ENCODE measurements around the gene ZNF362. TPM values are rescaled to one million over a fixed set of nuclear protein-coding genes. Genes with fewer than 3 reads are reported as not detected.

ZNF362 gene
- total and polyA plus RNA-seq, 2 experiments from 2014 or later = 9.7 to 26.0 TPM

DNA sequence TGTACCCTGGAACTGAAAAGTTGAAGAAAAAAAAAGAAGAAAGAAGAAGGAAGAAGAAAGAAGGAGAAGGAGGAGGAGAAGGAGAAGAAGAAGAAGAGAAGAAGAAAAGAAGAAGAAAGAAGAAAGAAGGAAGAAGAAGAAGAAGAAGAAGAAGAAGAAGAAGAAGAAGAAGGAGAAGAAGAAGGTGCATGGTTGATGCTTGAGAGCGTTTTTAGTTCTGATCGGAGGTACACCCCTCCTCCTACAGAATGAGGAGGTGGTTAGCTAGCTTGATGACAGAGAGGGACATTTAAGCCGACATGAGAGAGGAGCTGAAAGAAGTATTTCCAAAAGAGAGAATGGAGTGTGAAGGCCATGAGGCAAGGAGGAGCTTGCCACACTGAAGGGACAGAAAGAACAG lies 5.6 kb upstream of the ZNF362 start:
- no peak for TF ChIP-seq EZH2phosphoT487 (IDR thresholded peaks at IDR 0.05; ENCODE audit: insufficient read depth, low read depth)
- TF ChIP-seq EZH2 (IDR thresholded peaks at IDR 0.05; ENCODE audit: insufficient read depth, poor library complexity, severe bottlenecking) = no peak
- Histone ChIP-seq H3F3A (ENCODE audit: insufficient read depth) (peaks cover 5% of the 10 kb centered on the region; the same call in 1 of the 2 replicates), H3K36me3 (ENCODE audit: low read depth) (no peaks in the 10 kb centered on the region), H3K79me2 (ENCODE audit: insufficient read depth) (no peaks in the 10 kb centered on the region), H3K9me2 (ENCODE audit: insufficient read depth) (no peaks in the 10 kb centered on the region), H4K20me1 (ENCODE audit: insufficient read depth) (no peaks in the 10 kb centered on the region), H3K4me2 (ENCODE audit: unreplicated experiment) (no peak overlapping the region), H3K9me3 (ENCODE audit: low read depth) (no peaks in the 10 kb centered on the region), H3K4me1 (ENCODE audit: insufficient read depth) (no peaks in the 10 kb centered on the region), H3K27me3 (replicated peaks; ENCODE audit: insufficient read depth) (peaks cover 26% of the 10 kb centered on the region), H2AFZ (no peak overlapping the region), H3K27ac (no peak overlapping the region), H3K4me3 (no peak overlapping the region), H3K9ac (no peak overlapping the region)
- WGBS, 2 experiments (ENCODE audit: low coverage in 1 of 2, low lambda C conversion rate in 2 of 2, missing lambda C conversion rate in 2 of 2) = 69 to 71% methylated on average over 3 of the region's 3 CpGs
- in situ Hi-C loops (cut with MboI) = no loop called here
- DNase-seq = no peak

DNA sequence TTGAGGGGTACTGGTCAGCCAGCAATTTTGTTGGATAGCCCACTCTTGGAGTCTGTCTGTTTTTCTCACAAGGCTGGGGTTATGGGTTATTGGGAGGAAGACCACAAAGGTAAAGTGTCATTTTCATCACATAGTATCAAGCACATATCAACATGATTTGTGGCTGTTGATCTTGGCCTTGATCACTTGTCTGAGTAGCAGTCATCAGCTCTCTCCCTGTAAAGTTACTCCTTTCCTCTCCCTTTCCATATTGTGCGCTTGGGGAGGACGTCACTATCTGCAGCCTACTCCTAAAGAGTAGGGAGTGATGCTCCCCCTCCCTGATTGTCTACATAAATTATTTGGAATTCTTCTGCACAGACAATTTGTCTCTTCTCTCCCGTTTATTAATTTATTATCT lies 1.8 kb upstream of the ZNF362 start:
- in situ Hi-C loops (cut with MboI) = no loop called here
- no peak overlapping the region for H3K4me3 ChIP-seq
- no peak overlapping the region for H3K4me2 ChIP-seq (ENCODE audit: unreplicated experiment)
- 59 to 67% methylated on average over 3 of the region's 3 CpGs for WGBS, 2 experiments (ENCODE audit: low coverage in 1 of 2, low lambda C conversion rate in 2 of 2, missing lambda C conversion rate in 2 of 2)
- DNase-seq = no peak
- no peak overlapping the region for H2AFZ ChIP-seq
- no peak overlapping the region for H3K9ac ChIP-seq
- H3K27ac ChIP-seq = no peak overlapping the region
- no peaks in the 10 kb centered on the region for H3K36me3 ChIP-seq (ENCODE audit: low read depth)
- no peak for TF ChIP-seq EZH2phosphoT487 (IDR thresholded peaks at IDR 0.05; ENCODE audit: insufficient read depth, low read depth)
- TF ChIP-seq EZH2 (IDR thresholded peaks at IDR 0.05; ENCODE audit: insufficient read depth, poor library complexity, severe bottlenecking) = no peak
- no peaks in the 10 kb centered on the region for H3K9me2 ChIP-seq (ENCODE audit: insufficient read depth)
- H3K27me3 ChIP-seq (replicated peaks; ENCODE audit: insufficient read depth) = peaks cover 11% of the 10 kb centered on the region
- peaks cover 8% of the 10 kb centered on the region for H3K4me1 ChIP-seq (ENCODE audit: insufficient read depth)
- peaks cover 10% of the 10 kb centered on the region; the same call in 1 of the 2 replicates for H3F3A ChIP-seq (ENCODE audit: insufficient read depth)
- H4K20me1 ChIP-seq (ENCODE audit: insufficient read depth) = no peaks in the 10 kb centered on the region
- H3K79me2 ChIP-seq (ENCODE audit: insufficient read depth) = peaks cover 26% of the 10 kb centered on the region
- no peaks in the 10 kb centered on the region for H3K9me3 ChIP-seq (ENCODE audit: low read depth)

GRCh38 chr1:33255347-33256220 lies 708 bp upstream of the ZNF362 start:
- in situ Hi-C loops (cut with MboI) = no loop called here
- Histone ChIP-seq H3K79me2 (ENCODE audit: insufficient read depth) (peaks cover 37% of the 10 kb centered on the region), H3K4me3 (peak overlapping the region; percentile 68), H4K20me1 (ENCODE audit: insufficient read depth) (no peaks in the 10 kb centered on the region), H3K9me2 (ENCODE audit: insufficient read depth) (no peaks in the 10 kb centered on the region), H3K9me3 (ENCODE audit: low read depth) (no peaks in the 10 kb centered on the region), H3K4me2 (ENCODE audit: unreplicated experiment) (peak overlapping the region; percentile 53), H3K9ac (peak overlapping the region; percentile 85), H2AFZ (peak overlapping the region; percentile 84), H3K27ac (peak overlapping the region; percentile 62), H3F3A (ENCODE audit: insufficient read depth) (peaks cover 10% of the 10 kb centered on the region; the same call in 1 of the 2 replicates), H3K36me3 (ENCODE audit: low read depth) (no peaks in the 10 kb centered on the region), H3K4me1 (ENCODE audit: insufficient read depth) (peaks cover 8% of the 10 kb centered on the region), H3K27me3 (replicated peaks; ENCODE audit: insufficient read depth) (peaks cover 4% of the 10 kb centered on the region; the same call in 1 of the 2 replicates)
- DNase-seq = peak; percentile 73
- TF ChIP-seq EZH2 (IDR thresholded peaks at IDR 0.05; ENCODE audit: insufficient read depth, poor library complexity, severe bottlenecking) (no peak), EZH2phosphoT487 (IDR thresholded peaks at IDR 0.05; ENCODE audit: insufficient read depth, low read depth) (no peak)
- 14 to 18% methylated on average over 31 to 48 of the region's 70 CpGs for WGBS, 2 experiments (ENCODE audit: low coverage in 1 of 2, low lambda C conversion rate in 2 of 2, missing lambda C conversion rate in 2 of 2)

DNA sequence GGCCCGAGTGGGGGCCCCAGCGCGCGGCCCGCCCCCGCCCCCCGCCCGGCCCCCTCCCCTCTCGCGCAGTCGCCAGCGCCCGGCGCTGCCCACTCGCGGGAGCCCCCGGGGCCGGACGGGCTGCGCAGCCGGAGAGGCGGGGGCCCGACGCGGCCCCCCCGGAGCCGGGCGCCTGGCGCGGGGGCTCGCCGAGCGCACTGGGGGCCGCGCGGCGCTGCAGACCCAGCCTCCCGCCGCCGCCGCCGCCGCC lies 146 bp upstream of the ZNF362 start:
- Histone ChIP-seq H3K36me3 (ENCODE audit: low read depth) (no peaks in the 10 kb centered on the region), H3K9me3 (ENCODE audit: low read depth) (no peaks in the 10 kb centered on the region), H4K20me1 (ENCODE audit: insufficient read depth) (no peaks in the 10 kb centered on the region), H3K27ac (no peak overlapping the region), H3K4me2 (ENCODE audit: unreplicated experiment) (no peak overlapping the region), H3F3A (ENCODE audit: insufficient read depth) (peaks cover 10% of the 10 kb centered on the region; the same call in 1 of the 2 replicates), H3K27me3 (replicated peaks; ENCODE audit: insufficient read depth) (no peaks in the 10 kb centered on the region), H3K79me2 (ENCODE audit: insufficient read depth) (peaks cover 43% of the 10 kb centered on the region), H3K9me2 (ENCODE audit: insufficient read depth) (no peaks in the 10 kb centered on the region), H3K4me1 (ENCODE audit: insufficient read depth) (peaks cover 8% of the 10 kb centered on the region), H3K4me3 (peak overlapping the region; percentile 47; the same call in 1 of the 2 replicates), H3K9ac (no peak overlapping the region), H2AFZ (no peak overlapping the region)
- in situ Hi-C loops (cut with MboI) = no loop called here
- DNase-seq = no peak
- TF ChIP-seq EZH2 (IDR thresholded peaks at IDR 0.05; ENCODE audit: insufficient read depth, poor library complexity, severe bottlenecking) (no peak), EZH2phosphoT487 (IDR thresholded peaks at IDR 0.05; ENCODE audit: insufficient read depth, low read depth) (no peak)
- 0 to 1% methylated on average over 4 to 20 of the region's 43 CpGs for WGBS, 2 experiments (ENCODE audit: low coverage in 1 of 2, low lambda C conversion rate in 2 of 2, missing lambda C conversion rate in 2 of 2)
